ENCODE measurements around the gene ZNF646.

- TF ChIP-seq POLR2A (IDR thresholded peaks at IDR 0.05) (no peak), CTCF (IDR thresholded peaks at IDR 0.05) (no peak)
These were observed 6.9 kb upstream of the ZNF646 start for GRCh38 chr16:31067342-31067741.

Measured in thyroid gland (tissue), 4 donors.